ENCODE data around the gene NEIL1.
A peak's percentile ranks its signal among the peaks of the same experiment; 100 is the strongest.
"Not testable (repeated sequence)": the region's sequence is repeated elsewhere in the genome, so short reads cannot be mapped to it uniquely, and the experiment has no call there.

The NEIL1 gene, protein sequence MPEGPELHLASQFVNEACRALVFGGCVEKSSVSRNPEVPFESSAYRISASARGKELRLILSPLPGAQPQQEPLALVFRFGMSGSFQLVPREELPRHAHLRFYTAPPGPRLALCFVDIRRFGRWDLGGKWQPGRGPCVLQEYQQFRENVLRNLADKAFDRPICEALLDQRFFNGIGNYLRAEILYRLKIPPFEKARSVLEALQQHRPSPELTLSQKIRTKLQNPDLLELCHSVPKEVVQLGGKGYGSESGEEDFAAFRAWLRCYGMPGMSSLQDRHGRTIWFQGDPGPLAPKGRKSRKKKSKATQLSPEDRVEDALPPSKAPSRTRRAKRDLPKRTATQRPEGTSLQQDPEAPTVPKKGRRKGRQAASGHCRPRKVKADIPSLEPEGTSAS

GRCh38 chr15:75346796-75347221 is at the start of gene NEIL1:
NEIL1 (plus strand) TSS chr15:75347039; CDS start chr15:75348906, 1,867 bp downstream.
- peak in 4 of 58 donors; percentile 39 to 42 (median 42) for DNase-seq

GRCh38 chr15:75298541-75299310 is 48.1 kb upstream of the NEIL1 start:
- not testable (repeated sequence) for DNase-seq

- DNase-seq, result not testable (repeated sequence)
Observed at GRCh38 chr15:75299311-75299688, 47.5 kb upstream of the NEIL1 start.

DNA sequence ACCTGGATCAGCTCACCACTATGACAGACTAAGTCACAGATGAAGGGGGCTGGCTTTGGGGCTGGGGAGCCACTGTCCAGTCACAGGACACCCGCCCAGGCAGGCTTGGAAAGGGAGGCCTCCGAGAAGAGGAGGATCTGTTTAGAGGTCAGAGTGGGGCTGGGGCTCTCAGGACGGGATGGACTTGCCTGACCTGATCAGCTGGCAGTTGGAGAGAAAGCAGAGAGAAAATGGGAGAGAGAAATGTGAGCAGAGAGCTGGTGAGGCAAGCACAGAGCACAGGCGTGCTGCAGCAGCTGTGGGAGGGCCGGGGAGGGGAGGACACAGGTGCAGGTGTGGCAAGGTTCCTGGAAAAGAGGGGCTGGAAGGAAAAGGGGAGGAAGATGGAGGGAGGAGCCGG is 46.8 kb upstream of the NEIL1 start:
- DNase-seq, result not testable (repeated sequence)

DNA sequence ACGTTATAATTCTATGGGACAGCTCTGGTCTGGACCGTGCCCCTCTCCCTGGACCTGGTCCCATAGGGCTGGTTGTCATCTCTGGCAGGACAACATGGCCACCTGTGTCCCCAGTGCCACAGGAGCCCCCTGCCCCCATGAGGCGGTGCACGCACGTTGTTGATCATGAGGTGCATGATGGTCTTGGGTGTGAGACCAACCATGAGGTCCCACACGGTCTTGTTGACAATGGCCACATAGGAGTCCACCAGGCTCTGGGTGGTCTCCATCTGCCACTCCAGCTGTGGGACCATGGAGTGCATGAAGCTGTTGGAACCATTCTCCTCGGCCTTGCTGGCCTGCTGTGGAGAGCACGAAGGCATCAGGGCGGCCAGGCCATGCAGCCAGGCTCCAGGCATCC is 44.5 kb upstream of the NEIL1 start:
- DNase-seq, result no peak

- not testable (repeated sequence) for DNase-seq
Observed at GRCh38 chr15:75302753-75303152, 44.1 kb upstream of the NEIL1 start.

GRCh38 chr15:75306188-75306587 is 40.7 kb upstream of the NEIL1 start:
- no peak for DNase-seq

DNA sequence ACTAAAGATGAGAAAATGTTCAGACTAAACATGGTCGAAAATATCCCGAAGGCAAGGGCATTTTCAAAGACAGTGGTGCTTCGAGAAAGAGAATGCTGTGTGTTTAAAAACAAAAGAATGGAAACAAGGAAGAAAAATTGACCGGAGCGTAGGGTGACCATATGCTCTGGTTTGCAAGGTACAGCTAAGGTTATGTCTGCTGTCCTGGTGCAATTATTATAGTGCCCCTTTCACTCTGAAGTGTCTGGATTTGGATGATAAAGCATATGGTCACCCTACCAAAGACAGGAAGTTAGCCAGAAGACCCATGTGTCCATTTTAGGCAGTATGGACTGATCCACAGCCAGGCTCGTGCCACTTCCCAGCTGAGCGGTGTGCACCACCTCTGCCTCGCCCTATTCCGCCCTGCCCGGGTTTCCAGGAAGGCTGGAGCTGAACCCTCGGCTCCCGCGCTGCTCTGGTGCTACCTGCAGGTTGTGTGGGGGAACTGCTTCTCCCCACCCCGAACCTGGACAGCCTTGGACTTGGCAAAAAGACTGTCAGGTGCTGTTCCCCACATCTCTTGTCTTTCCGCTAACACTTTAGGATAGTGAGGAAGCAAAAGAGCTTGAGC is 39.0 kb upstream of the NEIL1 start:
- DNase-seq, result peak in 1 of 58 donors; percentile 9

DNA sequence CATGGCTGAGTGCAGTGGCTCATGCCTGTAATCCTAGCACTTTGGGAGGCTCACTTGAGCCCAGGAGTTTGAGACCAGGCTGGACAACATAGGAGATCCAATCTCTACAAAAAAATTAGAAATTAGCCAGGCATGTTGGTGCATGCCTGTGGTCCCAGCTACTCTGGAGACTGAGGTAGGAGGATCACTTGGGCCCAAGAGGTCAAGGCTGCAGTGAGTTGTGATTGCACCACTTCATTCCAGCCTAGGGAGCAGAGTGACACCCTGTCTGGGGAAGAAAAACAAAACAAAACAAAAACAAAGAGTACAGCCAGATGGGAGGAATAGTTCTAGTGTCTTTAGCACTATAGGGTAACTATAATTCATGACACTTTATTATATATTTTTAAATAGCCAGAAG is 37.1 kb upstream of the NEIL1 start:
- DNase-seq, result no peak

DNA sequence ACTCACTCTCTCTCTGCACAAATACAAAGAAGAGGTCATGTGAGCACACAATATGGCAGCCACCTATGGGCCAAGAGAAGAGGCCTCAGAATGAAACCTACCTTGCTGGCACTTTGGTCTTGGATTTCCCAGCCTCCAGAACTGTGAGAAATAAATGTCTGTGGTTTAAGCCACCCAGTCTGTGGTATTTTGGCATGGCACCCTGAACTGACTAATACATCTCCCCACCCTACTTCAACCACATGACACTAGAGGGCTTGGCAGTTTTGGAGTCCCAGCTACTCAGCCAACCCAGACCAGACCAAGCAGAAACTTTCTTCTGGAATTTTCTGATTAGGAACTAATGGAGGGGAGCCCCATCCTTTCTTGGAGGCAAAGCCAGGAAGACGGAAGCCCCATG is 34.3 kb upstream of the NEIL1 start:
- DNase-seq, result not testable (repeated sequence)

DNA sequence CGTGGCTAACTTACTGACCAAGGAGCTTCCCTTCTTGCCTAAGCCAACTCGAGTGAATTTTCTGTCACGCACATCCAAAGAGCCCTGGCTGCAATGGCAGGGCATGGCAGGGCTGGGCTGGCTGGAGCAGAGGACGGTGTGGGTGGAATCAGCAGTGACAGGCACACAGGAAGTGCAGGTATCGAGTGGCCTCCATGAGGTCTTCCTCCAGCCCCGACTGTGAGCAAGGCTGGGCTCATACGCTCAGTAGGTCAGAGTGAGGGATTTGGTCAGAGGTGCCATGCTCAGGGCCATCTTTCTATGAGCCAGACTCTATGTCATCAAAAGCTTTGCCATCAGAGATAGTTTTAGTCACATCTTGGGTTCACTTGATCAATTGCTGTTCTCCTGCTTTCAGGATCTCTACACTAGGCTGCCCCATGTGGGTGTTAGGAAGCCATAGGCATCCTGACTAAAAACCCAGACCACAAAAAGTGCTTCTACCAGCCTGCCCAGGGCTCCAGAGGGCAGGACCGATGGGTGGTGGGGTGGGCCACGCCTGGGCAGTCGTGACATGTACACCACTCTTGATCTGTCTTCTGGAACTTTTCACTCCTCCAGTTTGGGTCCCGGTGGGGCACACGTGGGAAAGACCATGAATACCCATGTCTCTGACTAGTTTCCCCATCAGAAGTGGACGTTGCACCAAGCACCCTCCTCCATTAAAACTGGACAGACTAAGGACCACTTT is 33.6 kb upstream of the NEIL1 start:
- DNase-seq, result no peak

GRCh38 chr15:75314552-75315290 is 32.1 kb upstream of the NEIL1 start:
- DNase-seq, result no peak

- DNase-seq, result not testable (repeated sequence)
Observed at GRCh38 chr15:75319231-75319897, 27.5 kb upstream of the NEIL1 start.

GRCh38 chr15:75321711-75322110 is 25.1 kb upstream of the NEIL1 start:
- no peak for DNase-seq

- DNase-seq, result no peak
Observed at GRCh38 chr15:75325922-75326321, 20.9 kb upstream of the NEIL1 start.

DNA sequence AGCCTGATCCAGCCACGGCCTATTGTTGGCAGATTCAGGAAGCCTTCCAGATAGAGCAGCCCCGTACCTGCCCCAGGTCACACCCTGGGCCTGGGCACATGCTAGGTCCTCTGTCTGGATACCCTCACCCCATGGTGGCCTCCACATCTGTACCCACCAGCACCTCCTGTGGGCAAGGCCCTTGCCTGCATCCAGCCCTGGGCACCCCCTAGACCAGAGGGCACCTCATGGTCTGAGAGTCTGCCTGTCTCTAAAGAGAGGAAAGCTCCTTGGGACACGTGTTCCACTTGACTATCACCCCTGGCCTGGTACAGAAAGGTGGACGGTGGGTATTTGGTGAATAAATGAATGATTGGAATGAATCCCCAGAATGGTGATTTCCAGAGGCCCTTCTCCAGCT is 19.8 kb upstream of the NEIL1 start:
- DNase-seq, result no peak

DNA sequence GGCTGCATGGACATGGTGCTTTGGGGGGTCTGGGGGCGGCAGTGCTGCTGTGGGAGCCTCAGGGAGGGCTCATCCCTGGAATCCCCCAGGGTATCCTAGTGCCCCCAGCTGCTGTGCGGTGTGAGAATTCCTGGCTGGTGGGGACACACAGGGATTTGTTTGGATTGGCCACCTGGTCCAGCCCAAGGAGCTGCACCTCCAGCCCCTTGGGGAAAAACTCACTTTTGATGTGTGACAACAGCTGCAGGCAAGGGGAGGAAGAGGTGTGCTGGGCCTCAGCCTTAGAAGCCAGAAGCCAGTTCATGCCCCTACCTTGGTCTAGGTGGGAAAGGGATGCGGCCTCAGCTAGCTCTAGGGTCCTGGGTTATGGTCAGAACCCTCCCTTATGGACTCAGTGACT is 19.3 kb upstream of the NEIL1 start:
- DNase-seq, result no peak

DNA sequence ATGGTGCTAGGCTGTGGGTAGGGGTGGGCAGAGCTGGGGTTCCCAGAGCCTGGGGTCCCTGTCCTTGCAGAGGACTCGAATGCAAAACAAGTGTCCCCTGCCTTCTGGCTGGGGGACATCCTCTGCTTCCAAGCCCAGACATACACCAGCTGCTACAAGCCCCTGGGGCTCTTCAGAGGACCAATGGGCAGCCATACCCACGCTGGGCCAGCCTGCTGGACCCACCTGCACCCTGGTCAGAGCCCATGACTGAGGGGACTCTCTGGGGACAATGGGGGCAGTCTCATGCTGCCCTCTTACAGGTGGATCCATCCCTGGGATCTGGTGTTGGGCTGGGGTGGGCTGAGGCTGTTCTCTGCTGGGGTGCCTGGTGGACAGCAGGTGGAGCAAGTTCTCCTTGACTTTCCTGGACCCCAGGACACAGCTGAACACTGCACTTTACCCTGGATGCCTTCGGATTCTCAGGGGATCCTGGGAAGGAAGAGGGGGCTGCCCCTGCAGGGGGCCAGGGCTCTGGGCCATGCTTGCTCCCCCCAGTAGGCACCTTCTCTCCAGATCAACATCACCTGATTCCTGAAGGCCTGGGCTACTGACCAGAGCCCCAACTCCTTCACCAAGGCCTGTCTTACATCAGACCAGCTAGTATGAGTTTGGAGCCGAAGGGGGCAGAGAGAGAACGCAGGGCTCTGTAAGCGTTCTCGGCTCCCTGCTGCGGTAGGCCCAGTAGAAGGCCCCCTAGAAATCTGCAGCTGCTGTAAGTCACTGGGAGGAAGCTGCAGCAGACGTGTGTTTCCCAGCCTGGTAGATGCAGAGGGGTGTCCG is 18.1 kb upstream of the NEIL1 start:
- no peak for DNase-seq

GRCh38 chr15:75329571-75329970 is 17.3 kb upstream of the NEIL1 start:
- DNase-seq, result no peak
